HepG2 (cell line): ENCODE results near the gene SGF29. TPM values are rescaled to one million over a fixed set of nuclear protein-coding genes. Genes with fewer than 3 reads are reported as not detected.

ENCODE experiments used
- FUBP1 ChIP-seq: sonication (generic); formaldehyde crosslinking; IDR thresholded peaks from 2 replicates; pipeline ENCODE4 v1.5.1; 2020; ENCODE audit warnings: missing genetic modification reagents, mild to moderate bottlenecking, borderline replicate concordance
- KAT7 ChIP-seq: IDR thresholded peaks from 2 replicates; pipeline ENCODE4 v1.6.1; 2018; ENCODE audit warnings: borderline replicate concordance, missing compliant biosample characterization
- MBD4 ChIP-seq: IDR thresholded peaks from 2 replicates; pipeline ENCODE4 v1.6.1; 2012; ENCODE audit warnings: low read length, inconsistent platforms, borderline replicate concordance
- MED13 ChIP-seq: sonication (generic); formaldehyde crosslinking; IDR thresholded peaks from 2 replicates; pipeline ENCODE4 v1.5.0; 2020; ENCODE audit warnings: missing genetic modification reagents
- MIER3 ChIP-seq: IDR thresholded peaks from 2 replicates; pipeline ENCODE4 v1.6.1; 2016; ENCODE audit warnings: missing compliant biosample characterization, borderline replicate concordance
- NR2F1 ChIP-seq, 2 experiments: fragments of 450-650 bp in 1 of 2; formaldehyde crosslinking in 1 of 2; IDR thresholded peaks; 2 replicates each; pipeline versions ENCODE4 v1.5.0 to v1.6.1; 2016 to 2020; ENCODE audit warnings: mild to moderate bottlenecking in 1 of 2, missing compliant biosample characterization in 1 of 2, missing genetic modification reagents in 1 of 2, moderate library complexity in 1 of 2
- RFXANK ChIP-seq: IDR thresholded peaks from 2 replicates; pipeline ENCODE4 v1.6.1; 2016
- SMAD1 ChIP-seq: sonication (generic); formaldehyde crosslinking; IDR thresholded peaks from 2 replicates; pipeline ENCODE4 v1.4.0; 2020; ENCODE audit warnings: missing genetic modification reagents, low read depth, mild to moderate bottlenecking, borderline replicate concordance
- TBL1XR1 ChIP-seq: fragments of 150-350 bp; IDR thresholded peaks from 2 replicates; pipeline ENCODE4 v1.6.1; 2014; ENCODE audit warnings: borderline replicate concordance, low read length; ENCODE audit not compliant: partially characterized antibody
- ZNF121 ChIP-seq: sonication (generic); formaldehyde crosslinking; IDR thresholded peaks from 2 replicates; pipeline ENCODE4 v1.5.0; 2020; ENCODE audit warnings: mild to moderate bottlenecking, missing genetic modification reagents
- ZNF20 ChIP-seq: sonication (generic); formaldehyde crosslinking; IDR thresholded peaks from 2 replicates; pipeline ENCODE4 v1.4.0; 2020; ENCODE audit warnings: mild to moderate bottlenecking, moderate library complexity, missing genetic modification reagents
- ZNF274 ChIP-seq: sonication (generic); formaldehyde crosslinking; IDR thresholded peaks from 2 replicates; pipeline ENCODE4 v1.5.1; 2020; ENCODE audit warnings: mild to moderate bottlenecking, missing genetic modification reagents
- ZNF275 ChIP-seq: sonication (generic); formaldehyde crosslinking; IDR thresholded peaks from 2 replicates; pipeline ENCODE4 v1.8.0; 2022; ENCODE audit warnings: missing genetic modification reagents, mild to moderate bottlenecking, inconsistent platforms, borderline replicate concordance
- ZNF383 ChIP-seq: sonication (generic); formaldehyde crosslinking; IDR thresholded peaks from 2 replicates; pipeline ENCODE4 v1.4.0; 2020; ENCODE audit warnings: missing genetic modification reagents, mild to moderate bottlenecking, borderline replicate concordance
- ZNF558 ChIP-seq: sonication (generic); formaldehyde crosslinking; IDR thresholded peaks from 2 replicates; pipeline ENCODE4 v1.9.0; 2022; ENCODE audit warnings: mild to moderate bottlenecking, missing genetic modification reagents, borderline replicate concordance
- ZNF580 ChIP-seq: IDR thresholded peaks from 2 replicates; pipeline ENCODE4 v1.6.1; 2016; ENCODE audit warnings: low read depth, borderline replicate concordance
- ZNF773 ChIP-seq: sonication (generic); formaldehyde crosslinking; IDR thresholded peaks from 2 replicates; pipeline ENCODE4 v1.4.0; 2020; ENCODE audit warnings: missing genetic modification reagents, borderline replicate concordance
- polyA plus RNA-seq, 8 experiments: library from polyadenylated mRNA; depleted of rRNA in 3 of 8; stranded (reverse) in 7 of 8; unstranded in 1 of 8; fragments of >200 nt; fragmentation: Illumina TruSeq in 4 of 8; extraction: Trizol in 4 of 8; gene quantifications; 2 replicates each; pipeline versions ENCODE4 v1.2.1 to v1.2.3, GENCODE V29; 2011 to 2016; ENCODE audit warnings: low read depth in 4 of 8, missing spikeins in 1 of 8, mixed read lengths in 1 of 8; ENCODE audit not compliant: insufficient read depth in 1 of 8
- total RNA-seq, 5 experiments: library from RNA; depleted of rRNA; stranded (reverse); fragments of >200 nt; fragmentation: Illumina TruSeq; extraction: Trizol; gene quantifications; 2 replicates each; pipeline ENCODE4 v1.2.3, GENCODE V29; 2016; ENCODE audit warnings: low read depth in 1 of 5
- TF ChIP-seq, protein P1 (sequence below): sonication (generic); formaldehyde crosslinking; IDR thresholded peaks from 2 replicates; pipeline ENCODE4 v1.5.0; 2020; ENCODE audit warnings: missing genetic modification reagents
- TF ChIP-seq, protein P2 (sequence below): sonication (generic); formaldehyde crosslinking; IDR thresholded peaks from 2 replicates; pipeline ENCODE4 v1.5.1; 2020; ENCODE audit warnings: mild to moderate bottlenecking, missing genetic modification reagents, moderate library complexity

SGF29 gene
- total and polyA plus RNA-seq, 2 of the 13 experiments (the other 11 are each of a cell fraction or from before 2014, with no cell fraction given): 5.0 to 29.4 TPM

DNA sequence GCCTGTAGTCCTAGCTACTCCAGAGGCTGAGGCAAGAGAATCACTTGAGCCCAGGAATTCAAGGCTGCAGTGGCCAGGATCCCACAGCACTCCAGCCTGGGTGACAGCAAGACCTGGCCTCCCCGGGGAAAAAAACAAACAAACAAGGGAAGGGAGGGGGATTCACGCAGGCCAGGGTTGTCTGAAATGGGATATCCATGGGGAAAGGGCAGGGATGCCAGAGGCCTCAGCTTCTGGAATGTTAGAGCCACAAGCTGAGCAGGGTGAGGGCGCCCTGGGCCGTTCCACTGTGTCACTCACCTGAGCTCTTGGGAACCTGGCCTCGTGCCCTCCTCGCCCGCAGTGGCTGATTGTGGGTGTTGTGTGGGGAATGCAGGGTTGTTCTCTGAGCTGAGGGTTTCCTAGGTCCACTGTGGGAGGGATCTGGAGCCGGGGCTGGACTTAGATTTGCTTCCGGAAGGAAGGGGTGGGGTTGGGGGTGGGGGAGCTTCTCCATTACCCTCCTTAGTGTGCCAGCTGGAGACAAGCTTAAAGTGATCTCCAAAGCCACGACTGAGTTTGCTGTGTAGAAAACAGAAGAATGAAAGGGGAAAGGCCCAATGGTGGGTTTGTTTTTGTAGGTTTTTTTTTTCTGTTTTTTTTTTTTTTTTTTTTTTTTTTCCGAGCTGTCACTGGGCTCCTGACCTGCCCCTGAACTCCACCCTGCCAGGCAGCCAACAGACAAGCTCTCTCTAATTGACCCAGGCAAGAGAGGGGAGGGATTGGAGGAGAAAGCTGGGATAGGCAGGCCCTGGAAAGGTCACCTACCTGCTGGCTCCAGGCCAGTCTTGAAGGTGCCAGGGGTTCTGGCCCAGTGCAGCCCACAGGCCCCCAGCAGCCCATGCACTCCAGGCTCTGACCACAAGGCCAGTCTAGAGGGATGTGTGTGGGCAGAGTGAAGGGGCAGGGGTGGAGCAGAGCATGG is 56.2 kb downstream of the SGF29 start, which contains the start of gene SULT1A1 (continued):
- TF ChIP-seq, protein P1, sequence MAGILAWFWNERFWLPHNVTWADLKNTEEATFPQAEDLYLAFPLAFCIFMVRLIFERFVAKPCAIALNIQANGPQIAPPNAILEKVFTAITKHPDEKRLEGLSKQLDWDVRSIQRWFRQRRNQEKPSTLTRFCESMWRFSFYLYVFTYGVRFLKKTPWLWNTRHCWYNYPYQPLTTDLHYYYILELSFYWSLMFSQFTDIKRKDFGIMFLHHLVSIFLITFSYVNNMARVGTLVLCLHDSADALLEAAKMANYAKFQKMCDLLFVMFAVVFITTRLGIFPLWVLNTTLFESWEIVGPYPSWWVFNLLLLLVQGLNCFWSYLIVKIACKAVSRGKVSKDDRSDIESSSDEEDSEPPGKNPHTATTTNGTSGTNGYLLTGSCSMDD (CRISPR knock-in tag): no peak
- TF ChIP-seq ZNF275 (peak; percentile 65; the same call in 1 of the 2 replicates), MED13 (CRISPR knock-in tag) (no peak), RFXANK (CRISPR knock-in tag) (no peak), FUBP1 (CRISPR knock-in tag) (no peak), ZNF558 (CRISPR knock-in tag) (no peak), MBD4 (no peak), ZNF121 (CRISPR knock-in tag) (peak; percentile 65; the same call in 1 of the 2 replicates), NR2F1 (CRISPR knock-in tag; IDR thresholded peaks at IDR 0.05) (peak in 1 of 2 experiments; percentile 34; a peak in 2 of 4 replicates), ZNF773 (CRISPR knock-in tag) (no peak), ZNF20 (0 out of 2 replicates have a peak, but pooled peaks have one; percentile 62), ZNF383 (no peak), SMAD1 (0 out of 2 replicates have a peak, but pooled peaks have one; percentile 64), ZNF580 (CRISPR knock-in tag) (peak; percentile 27; the same call in 1 of the 2 replicates), MIER3 (no peak), KAT7 (peak; percentile 36; the same call in 1 of the 2 replicates), ZNF274 (CRISPR knock-in tag) (no peak; the same call in 1 of the 2 replicates), TBL1XR1 (no peak)
- TF ChIP-seq, protein P2, sequence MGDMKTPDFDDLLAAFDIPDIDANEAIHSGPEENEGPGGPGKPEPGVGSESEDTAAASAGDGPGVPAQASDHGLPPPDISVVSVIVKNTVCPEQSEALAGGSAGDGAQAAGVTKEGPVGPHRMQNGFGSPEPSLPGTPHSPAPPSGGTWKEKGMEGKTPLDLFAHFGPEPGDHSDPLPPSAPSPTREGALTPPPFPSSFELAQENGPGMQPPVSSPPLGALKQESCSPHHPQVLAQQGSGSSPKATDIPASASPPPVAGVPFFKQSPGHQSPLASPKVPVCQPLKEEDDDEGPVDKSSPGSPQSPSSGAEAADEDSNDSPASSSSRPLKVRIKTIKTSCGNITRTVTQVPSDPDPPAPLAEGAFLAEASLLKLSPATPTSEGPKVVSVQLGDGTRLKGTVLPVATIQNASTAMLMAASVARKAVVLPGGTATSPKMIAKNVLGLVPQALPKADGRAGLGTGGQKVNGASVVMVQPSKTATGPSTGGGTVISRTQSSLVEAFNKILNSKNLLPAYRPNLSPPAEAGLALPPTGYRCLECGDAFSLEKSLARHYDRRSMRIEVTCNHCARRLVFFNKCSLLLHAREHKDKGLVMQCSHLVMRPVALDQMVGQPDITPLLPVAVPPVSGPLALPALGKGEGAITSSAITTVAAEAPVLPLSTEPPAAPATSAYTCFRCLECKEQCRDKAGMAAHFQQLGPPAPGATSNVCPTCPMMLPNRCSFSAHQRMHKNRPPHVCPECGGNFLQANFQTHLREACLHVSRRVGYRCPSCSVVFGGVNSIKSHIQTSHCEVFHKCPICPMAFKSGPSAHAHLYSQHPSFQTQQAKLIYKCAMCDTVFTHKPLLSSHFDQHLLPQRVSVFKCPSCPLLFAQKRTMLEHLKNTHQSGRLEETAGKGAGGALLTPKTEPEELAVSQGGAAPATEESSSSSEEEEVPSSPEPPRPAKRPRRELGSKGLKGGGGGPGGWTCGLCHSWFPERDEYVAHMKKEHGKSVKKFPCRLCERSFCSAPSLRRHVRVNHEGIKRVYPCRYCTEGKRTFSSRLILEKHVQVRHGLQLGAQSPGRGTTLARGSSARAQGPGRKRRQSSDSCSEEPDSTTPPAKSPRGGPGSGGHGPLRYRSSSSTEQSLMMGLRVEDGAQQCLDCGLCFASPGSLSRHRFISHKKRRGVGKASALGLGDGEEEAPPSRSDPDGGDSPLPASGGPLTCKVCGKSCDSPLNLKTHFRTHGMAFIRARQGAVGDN (CRISPR knock-in tag): peak; percentile 90
